AML-193 (cell line): ENCODE measurements around the gene BANK1.
A peak's percentile ranks its signal among the peaks of the same experiment; 100 is the strongest.

ENCODE experiments used
- DNase-seq, 2 experiments: peaks; one replicate each; lab custom pipeline; 2025; lab: John Stamatoyannopoulos, UW

The BANK1 gene

GRCh38 chr4:101790521-101791181 lies at the start of gene BANK1:
Gene BANK1, plus strand, starts transcription at chr4:101790730. Its CDS starts 151 bp downstream, at chr4:101790881.
- peak; percentile 77 to 78 for DNase-seq

GRCh38 chr4:101753721-101754120 lies 36.8 kb upstream of the BANK1 start:
- DNase-seq, result no peak

GRCh38 chr4:101756181-101756580 lies 34.3 kb upstream of the BANK1 start:
- no peak for DNase-seq

GRCh38 chr4:101761405-101761804 lies 29.1 kb upstream of the BANK1 start:
- DNase-seq, result no peak

GRCh38 chr4:101762025-101762424 lies 28.5 kb upstream of the BANK1 start:
- DNase-seq, result no peak

- DNase-seq, result no peak
Observed at GRCh38 chr4:101762534-101762933, 28.0 kb upstream of the BANK1 start.

GRCh38 chr4:101763576-101763975 lies 27.0 kb upstream of the BANK1 start:
- DNase-seq, result no peak

- DNase-seq, result no peak
Observed at GRCh38 chr4:101774807-101775206, 15.7 kb upstream of the BANK1 start.

GRCh38 chr4:101777431-101777830 lies 13.1 kb upstream of the BANK1 start:
- DNase-seq, result no peak

GRCh38 chr4:101780284-101780683 lies 10.2 kb upstream of the BANK1 start:
- DNase-seq, result no peak

GRCh38 chr4:101782546-101782945 lies 8.0 kb upstream of the BANK1 start:
- DNase-seq, result no peak

- no peak for DNase-seq
Observed at GRCh38 chr4:101784957-101785356, 5.6 kb upstream of the BANK1 start.

- DNase-seq, result no peak
Observed at GRCh38 chr4:101785486-101785885, 5.0 kb upstream of the BANK1 start.

GRCh38 chr4:101787701-101788316 lies 2.7 kb upstream of the BANK1 start:
- DNase-seq, result no peak

- DNase-seq, result peak; percentile 47 to 53
Observed at GRCh38 chr4:101791182-101791558, 640 bp downstream of the BANK1 start.

GRCh38 chr4:101792056-101792590 lies 1.6 kb downstream of the BANK1 start:
- no peak for DNase-seq

GRCh38 chr4:101793397-101793796 lies 2.9 kb downstream of the BANK1 start:
- DNase-seq, result no peak

GRCh38 chr4:101794806-101795205 lies 4.3 kb downstream of the BANK1 start:
- no peak for DNase-seq

GRCh38 chr4:101795704-101796103 lies 5.2 kb downstream of the BANK1 start:
- DNase-seq, result no peak

- no peak for DNase-seq
Observed at GRCh38 chr4:101801958-101802357, 11.4 kb downstream of the BANK1 start.

GRCh38 chr4:101806914-101807313 lies 16.4 kb downstream of the BANK1 start:
- DNase-seq, result peak in 1 of 2 experiments; percentile 36

GRCh38 chr4:101807351-101807750 lies 16.8 kb downstream of the BANK1 start:
- DNase-seq, result no peak

GRCh38 chr4:101813604-101814003 lies 23.1 kb downstream of the BANK1 start:
- DNase-seq, result no peak

- DNase-seq, result no peak
Observed at GRCh38 chr4:101818362-101818761, 27.8 kb downstream of the BANK1 start.
